ENCODE data around the gene TRIL. TPM values are rescaled to one million over a fixed set of nuclear protein-coding genes. Genes with fewer than 3 reads are reported as not detected.

The TRIL gene
- total and polyA plus RNA-seq, 9 of the 15 experiments (the other 6 are each of a cell fraction or from before 2014, with no cell fraction given): not detected

- TF ChIP-seq ZBTB40 (IDR thresholded peaks at IDR 0.05) (no peak), ZBTB40 (CRISPR knock-in tag; IDR thresholded peaks at IDR 0.05) (no peak), C11orf30 (IDR thresholded peaks at IDR 0.05; ENCODE audit: low read depth) (peak; percentile 4; the same call in 1 of the 2 replicates), ARID1B (IDR thresholded peaks at IDR 0.05) (peak; percentile 73), ATF1 (CRISPR knock-in tag; IDR thresholded peaks at IDR 0.05) (no peak), ATF1 (tag; IDR thresholded peaks at IDR 0.05) (no peak), BMI1 (IDR thresholded peaks at IDR 0.05; ENCODE audit: low read length) (no peak), TCF3 (CRISPR knock-in tag; IDR thresholded peaks at IDR 0.05) (peak; percentile 93), CREB3L1 (IDR thresholded peaks at IDR 0.05; ENCODE audit: borderline replicate concordance, low read depth) (no peak)
These were observed 16.0 kb downstream of the TRIL start (continued) for GRCh38 chr7:28942168-28942567.

Measured in K562 (cell line).